GM18873 (cell line): ENCODE measurements around the gene OST4.

Experiments used
- ATAC-seq: cut with Tn5 transposase; IDR thresholded peaks from one replicate; pipeline ENCODE4 v1.9.1; 2021; ENCODE audit warnings: mild to moderate bottlenecking, moderate library complexity, moderate number of reproducible peaks; ENCODE audit not compliant: unreplicated experiment, low FRiP score

OST4 gene

DNA sequence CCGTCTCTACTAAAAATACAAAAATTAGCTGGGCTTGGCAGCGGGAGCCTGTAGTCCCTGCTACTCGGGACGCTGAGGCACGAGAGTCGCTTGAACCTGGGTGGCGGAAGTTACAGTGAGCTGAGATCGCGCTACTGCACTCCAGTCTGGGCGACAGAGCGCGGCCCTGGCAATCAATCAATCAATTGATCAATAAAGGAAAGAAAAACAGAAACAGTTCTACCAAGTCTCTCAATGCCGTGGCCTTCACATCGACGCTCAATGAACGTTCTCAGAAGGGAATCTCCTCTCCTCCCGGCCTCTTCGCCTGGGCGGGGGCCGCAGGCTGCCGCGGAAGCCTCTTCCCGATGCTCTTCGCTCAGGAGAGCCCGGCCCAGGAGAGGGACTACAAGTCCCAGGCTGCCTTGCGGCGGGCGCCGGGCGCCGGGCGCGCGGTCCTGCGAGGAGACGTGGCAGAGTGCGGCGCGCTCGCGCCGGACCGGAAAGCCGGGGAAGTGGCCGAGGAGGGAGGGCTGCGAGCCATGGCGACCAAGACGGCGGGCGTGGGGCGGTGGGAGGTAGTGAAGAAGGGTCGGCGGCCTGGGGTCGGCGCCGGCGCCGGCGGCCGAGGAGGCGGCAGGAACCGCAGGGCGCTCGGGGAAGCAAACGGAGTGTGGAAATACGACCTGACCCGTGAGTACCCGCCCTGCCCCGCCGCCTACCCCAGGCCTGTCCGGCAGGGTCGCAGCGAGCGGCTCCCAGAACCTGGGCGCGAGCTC lies 38.8 kb downstream of the OST4 start, which contains the start of gene TMEM214:
TMEM214 (plus strand) TSS at position 471 of the 758 bp plus-strand sequence; CDS start at position 522, 51 bp downstream.
- peak; percentile 67 for ATAC-seq

DNA sequence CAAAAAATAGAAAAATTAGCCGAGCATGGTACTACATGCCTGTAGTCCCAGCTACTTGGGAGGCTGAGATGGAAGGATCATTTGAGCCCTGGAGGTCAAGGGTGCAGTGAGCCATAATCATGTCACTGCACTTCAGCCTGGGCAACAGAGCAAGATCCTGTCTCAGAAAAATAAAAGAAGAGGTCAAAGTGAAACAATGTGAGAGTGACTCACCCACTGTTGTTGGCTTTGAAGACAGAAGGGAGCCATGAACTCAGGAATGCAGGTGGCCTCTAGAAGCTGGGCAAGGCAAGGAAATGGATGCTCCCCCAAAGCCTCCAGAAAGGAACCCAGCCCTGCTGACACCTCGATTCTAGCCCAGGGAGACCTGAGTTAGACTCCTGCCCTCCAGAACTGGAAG lies 42.4 kb downstream of the OST4 start:
- no peak for ATAC-seq

DNA sequence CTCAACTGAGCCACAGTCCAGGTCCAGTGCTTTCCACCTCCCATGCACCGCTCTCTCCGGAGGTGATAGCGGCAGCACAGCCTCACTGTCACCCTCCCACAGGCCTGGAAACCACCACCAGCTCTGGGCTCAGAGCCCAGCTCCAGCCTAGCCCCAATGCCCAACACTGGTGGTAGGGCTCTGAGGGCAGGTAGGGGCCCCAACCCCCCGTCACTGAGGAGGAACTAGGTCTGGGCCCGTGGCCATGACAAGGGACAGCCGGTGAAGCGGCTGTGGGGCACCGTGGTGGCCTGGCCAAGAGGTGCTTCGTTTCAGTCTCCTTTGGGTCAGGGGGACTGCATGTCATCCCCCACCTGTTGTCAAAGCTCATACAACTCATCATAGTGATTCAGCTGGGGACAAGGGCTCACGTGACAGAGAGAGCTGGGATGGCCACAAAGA lies 44.2 kb downstream of the OST4 start:
- ATAC-seq = no peak

DNA sequence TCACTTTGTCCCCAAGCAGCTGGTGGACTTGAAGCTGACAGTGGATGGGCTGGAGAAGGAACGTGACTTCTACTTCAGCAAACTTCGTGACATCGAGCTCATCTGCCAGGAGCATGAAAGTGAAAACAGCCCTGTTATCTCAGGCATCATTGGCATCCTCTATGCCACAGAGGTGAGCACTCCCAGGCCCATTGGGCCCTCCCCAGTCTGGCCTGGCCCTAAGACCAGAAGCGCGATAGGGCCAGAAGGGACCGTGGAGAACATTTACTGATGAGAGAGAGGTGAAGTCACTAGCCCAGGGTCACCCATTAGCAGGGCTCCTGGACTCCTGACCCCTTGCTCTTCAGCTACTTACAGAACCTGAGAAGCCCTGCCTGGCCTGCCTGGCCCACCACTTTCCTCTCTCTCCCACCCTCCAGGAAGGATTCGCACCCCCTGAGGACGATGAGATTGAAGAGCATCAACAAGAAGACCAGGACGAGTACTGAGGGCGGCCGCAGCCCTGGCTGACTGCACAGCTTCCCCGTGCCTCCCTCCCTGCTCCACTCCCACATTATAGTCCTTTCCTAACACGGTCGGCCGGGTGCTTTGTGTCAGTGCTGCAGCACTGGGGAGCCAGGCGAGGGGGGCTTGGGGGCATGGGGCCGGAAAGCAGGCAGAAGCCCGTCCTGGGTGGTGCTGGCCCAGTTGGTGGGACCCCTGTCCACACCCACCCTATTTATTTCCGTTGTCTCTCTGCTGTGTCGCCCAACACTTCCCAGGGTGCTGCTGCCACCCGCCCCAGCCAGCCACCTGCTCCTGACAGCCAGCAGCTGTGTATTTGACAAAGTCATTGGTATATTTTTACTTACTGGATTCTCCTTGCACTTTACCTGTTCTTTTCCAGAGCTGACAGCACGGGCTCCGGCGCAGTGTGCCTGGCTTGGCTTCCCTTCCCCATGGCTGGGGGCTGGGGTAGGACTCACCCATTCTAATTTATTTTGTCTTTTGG lies 45.3 kb downstream of the OST4 start:
- no peak for ATAC-seq

DNA sequence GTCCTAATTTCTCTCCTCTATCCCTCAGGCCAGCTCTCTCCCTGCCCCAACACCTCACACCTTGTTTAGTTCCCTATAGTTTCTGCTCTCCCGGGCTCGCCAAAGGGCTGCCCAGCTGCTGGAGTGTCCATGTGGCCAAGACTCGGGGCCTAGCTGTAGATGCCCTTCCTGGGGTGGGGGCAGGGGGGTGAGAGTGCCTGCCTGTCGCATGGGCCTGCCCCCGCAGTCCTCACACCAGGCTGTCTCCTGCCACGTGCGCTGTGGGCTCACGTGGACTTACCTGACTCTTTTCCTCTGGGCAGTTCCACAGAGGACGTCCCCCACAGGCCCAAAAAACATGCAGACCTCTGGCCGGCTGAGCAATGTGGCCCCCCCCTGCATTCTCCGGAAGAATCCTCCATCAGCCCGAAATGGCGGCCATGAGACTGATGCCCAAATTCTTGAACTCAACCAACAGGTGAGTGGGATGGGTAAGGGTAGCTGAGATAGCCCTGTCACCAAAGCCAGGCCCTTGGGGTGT lies 46.1 kb downstream of the OST4 start:
- ATAC-seq = no peak

DNA sequence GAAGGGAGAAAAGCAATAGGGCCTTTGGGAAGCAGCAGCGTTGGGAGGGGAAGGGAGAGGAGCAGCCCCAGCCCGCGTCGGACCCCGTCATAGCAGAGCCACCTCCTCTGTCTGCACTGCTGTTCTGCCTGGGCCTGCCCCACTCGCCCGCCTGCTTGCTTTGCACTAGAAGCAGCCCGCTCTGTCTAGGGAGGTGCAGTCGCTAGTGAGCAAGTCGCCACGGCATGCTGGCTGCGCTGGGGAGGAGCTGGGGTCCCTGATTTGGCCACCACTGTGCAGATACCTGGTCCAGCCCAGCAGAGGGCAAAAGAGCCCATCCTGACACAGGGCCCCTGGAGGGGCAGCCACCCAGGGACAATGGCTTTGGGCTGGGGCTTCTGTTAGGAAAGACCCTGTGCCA lies 46.6 kb downstream of the OST4 start:
- no peak for ATAC-seq

DNA sequence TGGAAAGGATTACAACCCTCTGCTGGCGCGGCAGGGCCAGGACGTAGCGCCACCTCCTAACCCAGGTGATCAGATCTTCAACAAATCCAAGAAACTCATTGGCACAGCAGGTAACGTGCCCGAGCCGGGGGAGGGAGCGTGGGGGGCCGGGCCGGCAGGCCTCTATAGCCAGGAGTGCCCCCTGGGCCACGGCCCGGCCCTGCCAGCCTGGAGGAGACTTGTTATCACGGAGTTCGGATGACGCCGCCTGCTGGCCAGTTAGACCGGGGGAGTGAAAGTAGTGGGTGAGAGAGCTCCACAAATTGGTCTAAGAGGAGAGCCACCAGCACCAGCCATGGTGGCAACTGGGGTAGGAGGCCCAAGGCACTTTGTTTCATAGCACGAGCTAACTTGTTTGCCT lies 47.3 kb downstream of the OST4 start:
- ATAC-seq = no peak

DNA sequence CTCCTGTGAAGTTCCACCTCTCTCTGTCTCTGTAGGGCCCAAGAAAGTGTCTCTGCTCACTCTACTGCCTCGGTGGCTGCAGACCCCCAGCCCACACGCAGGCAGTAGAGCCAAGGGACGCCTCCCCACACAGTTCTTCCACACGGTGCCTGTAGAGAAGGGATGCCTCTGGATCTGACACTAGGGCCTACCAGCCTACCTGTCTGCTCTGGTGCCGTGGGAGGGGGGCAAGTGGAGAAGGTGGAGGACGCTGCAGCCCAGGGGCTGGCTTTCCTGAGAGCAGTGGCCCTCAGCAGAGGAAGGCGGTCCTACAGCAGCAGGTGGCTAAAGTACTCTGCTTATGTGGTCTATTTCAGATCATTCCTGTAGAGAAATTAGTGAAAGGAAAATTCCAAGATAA lies 47.7 kb downstream of the OST4 start:
- no peak for ATAC-seq

DNA sequence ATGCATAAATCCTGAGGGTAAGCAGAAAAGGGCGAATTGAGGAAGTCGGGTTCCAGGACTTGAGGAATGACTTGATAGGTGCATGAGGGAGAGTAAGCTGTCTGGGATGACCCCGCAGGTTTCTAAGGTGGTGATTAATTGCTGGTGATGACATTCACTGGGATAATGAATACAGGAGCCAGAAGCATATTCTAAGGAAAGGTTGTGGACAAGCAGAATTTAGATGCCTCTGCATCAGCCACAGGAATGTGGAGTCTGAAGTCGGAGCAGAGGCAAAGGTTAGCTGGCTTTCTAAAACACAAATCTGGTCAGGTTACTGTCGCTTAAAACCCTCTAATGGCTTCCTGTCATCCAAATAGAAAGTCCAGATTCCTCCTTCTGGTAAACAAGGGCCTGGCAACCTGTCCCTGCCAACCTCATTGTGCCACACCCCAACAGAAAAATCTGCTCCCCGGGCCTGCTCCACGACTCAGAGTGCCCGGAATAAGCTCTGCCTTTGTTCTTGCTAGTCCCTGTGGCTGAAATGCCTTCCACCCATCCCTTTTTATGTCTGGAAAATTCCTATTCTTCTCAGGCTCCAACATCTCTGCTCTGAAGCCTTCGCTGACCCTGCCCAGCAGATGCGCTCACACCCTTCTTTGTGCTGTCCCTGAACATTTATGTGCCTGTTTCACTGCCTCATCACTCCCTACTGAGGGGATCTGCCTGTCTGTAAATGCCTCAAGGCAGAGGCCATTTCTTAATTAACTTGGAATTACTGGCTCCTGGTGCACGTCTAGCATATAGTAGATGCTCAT lies 50.0 kb downstream of the OST4 start:
- ATAC-seq = no peak
